C4-2B (cell line): ENCODE results near the gene NPAS3.

Experiments
- ZFX ChIP-seq: fragments of 450-650 bp; IDR thresholded peaks from 2 replicates; pipeline ENCODE4 v1.6.1; 2017
- TF ChIP-seq, protein P1 (sequence below): fragments of 450-650 bp; conservative IDR thresholded peaks from 2 replicates; pipeline ENCODE4 v1.5.1; 2017; ENCODE audit warnings: mild to moderate bottlenecking

DNA sequence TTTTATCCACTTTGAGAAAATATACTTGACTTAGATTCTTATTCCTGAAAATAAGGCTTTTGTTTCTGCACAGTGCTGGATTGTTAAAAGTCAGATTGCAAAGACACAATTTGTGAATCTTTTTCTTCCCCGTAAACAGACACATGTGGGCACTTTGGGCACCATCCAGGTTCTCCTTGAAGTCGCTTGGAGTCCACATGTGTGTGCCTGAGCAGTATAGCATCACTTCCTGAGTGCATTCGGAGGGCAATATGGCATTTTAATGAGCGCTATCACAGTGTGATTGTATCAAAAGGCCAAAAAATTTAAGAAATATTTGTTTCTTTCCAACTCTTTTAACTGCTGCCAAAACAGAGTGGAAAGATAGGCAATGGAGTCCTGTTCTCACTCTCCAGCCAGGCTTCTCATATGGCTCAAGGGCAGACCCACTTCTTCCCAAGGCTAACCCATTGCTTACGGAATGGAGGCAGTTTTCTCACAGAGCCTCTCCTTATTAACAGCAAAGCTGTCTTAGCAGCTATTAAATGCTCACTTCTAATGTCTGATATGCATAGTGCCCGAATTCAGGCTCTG lies 615.1 kb downstream of the NPAS3 start:
- TF ChIP-seq, protein P1, sequence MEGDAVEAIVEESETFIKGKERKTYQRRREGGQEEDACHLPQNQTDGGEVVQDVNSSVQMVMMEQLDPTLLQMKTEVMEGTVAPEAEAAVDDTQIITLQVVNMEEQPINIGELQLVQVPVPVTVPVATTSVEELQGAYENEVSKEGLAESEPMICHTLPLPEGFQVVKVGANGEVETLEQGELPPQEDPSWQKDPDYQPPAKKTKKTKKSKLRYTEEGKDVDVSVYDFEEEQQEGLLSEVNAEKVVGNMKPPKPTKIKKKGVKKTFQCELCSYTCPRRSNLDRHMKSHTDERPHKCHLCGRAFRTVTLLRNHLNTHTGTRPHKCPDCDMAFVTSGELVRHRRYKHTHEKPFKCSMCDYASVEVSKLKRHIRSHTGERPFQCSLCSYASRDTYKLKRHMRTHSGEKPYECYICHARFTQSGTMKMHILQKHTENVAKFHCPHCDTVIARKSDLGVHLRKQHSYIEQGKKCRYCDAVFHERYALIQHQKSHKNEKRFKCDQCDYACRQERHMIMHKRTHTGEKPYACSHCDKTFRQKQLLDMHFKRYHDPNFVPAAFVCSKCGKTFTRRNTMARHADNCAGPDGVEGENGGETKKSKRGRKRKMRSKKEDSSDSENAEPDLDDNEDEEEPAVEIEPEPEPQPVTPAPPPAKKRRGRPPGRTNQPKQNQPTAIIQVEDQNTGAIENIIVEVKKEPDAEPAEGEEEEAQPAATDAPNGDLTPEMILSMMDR = no peak
- TF ChIP-seq ZFX = no peak
